K562 (cell line): ENCODE data around the gene SHISA6. TPM values are rescaled to one million over a fixed set of nuclear protein-coding genes. Genes with fewer than 3 reads are reported as not detected.

Experiments used
- ATAC-seq: fragments of 200-7000 bp; cut with Tn5 transposase; 3 replicates; pipeline ENCODE4 v1.9.1; 2020; ENCODE audit warnings: moderate library complexity
- BruUV-seq: library from RNA; stranded (reverse); fragments of 400-500 nt; replicated peaks from 2 replicates; lab custom pipeline; 2021; lab: Mats Ljungman, UMichigan
- CTCF ChIA-PET: fragments of 300-600 bp; formaldehyde crosslinking; extraction: SDS; loops from one replicate; lab custom pipeline; 2021; ENCODE audit warnings: low intra/inter-chr PET ratio; lab: Yijun Ruan, JAX
- POLR2A ChIA-PET: fragments of 300-600, 350-650 bp; sonication (Branson Sonifier 250); formaldehyde crosslinking; extraction: SDS; loops from one replicate; lab custom pipeline; 2021; ENCODE audit warnings: antibody characterized with exemption, inconsistent platforms; lab: Yijun Ruan, JAX
- DNase-seq, 4 experiments: peaks; one replicate each; pipeline versions ENCODE4 v3.0.0 to v3.0.0-alpha.2; 2011 to 2018; ENCODE audit warnings: low spot score in 3 of 4, mixed read lengths in 3 of 4; ENCODE audit errors: extremely low read depth in 1 of 4
- FAIRE-seq: peaks from 2 replicates; lab custom pipeline; 2011; peaks lifted over from hg19 to GRCh38; lab: Jason Lieb, UNC
- H2AFZ ChIP-seq: 2 replicates; pipeline ENCODE4 v1.6.0; 2011; ENCODE audit warnings: low read depth, low read length, control low read depth, inconsistent platforms
- H3K27ac ChIP-seq: fragments of 200-600 bp; 3 replicates; pipeline ENCODE4 v1.8.0; 2011; ENCODE audit warnings: low read depth, mild to moderate bottlenecking, control low read depth, inconsistent platforms, low read length, moderate library complexity, mixed read lengths; ENCODE audit errors: extremely low read depth
- H3K27me3 ChIP-seq, 2 experiments: fragments of 300-600 bp in 1 of 2; 2 replicates in 1 of 2; 3 replicates in 1 of 2; pipeline versions ENCODE4 v1.6.0 to v1.8.0; 2011; ENCODE audit warnings: inconsistent platforms in 2 of 2, low read length in 2 of 2, mild to moderate bottlenecking in 1 of 2, mixed read lengths in 1 of 2, moderate library complexity in 1 of 2; ENCODE audit not compliant: control insufficient read depth in 2 of 2, insufficient read depth in 2 of 2
- H3K36me3 ChIP-seq: fragments of 300-600 bp; 3 replicates; pipeline ENCODE4 v1.8.0; 2011; ENCODE audit warnings: mild to moderate bottlenecking, low read length, inconsistent platforms; ENCODE audit not compliant: control insufficient read depth, insufficient read depth
- H3K4me1 ChIP-seq, 2 experiments: fragments of 200-600 bp in 1 of 2; replicated peaks in 1 of 2; 2 replicates in 1 of 2; 3 replicates in 1 of 2; pipeline versions ENCODE4 v1.5.1 to v1.8.0; 2011; ENCODE audit warnings: inconsistent platforms in 2 of 2, low read length in 2 of 2, mild to moderate bottlenecking in 1 of 2, mixed read lengths in 1 of 2, moderate library complexity in 1 of 2; ENCODE audit not compliant: control insufficient read depth in 2 of 2, insufficient read depth in 2 of 2
- H3K4me2 ChIP-seq: 2 replicates; pipeline ENCODE4 v1.6.1; 2011; ENCODE audit warnings: low read length, control low read depth, inconsistent platforms, mixed read lengths; ENCODE audit not compliant: insufficient read depth
- H3K4me3 ChIP-seq: fragments of 200-600 bp; sonication (generic), shearing (Covaris generic); 2 replicates; pipeline ENCODE4 v1.5.1; 2016; ENCODE audit warnings: control low read depth, inconsistent platforms
- H3K79me2 ChIP-seq: fragments of 200-600 bp; 3 replicates; pipeline ENCODE4 v1.8.0; 2011; ENCODE audit warnings: low read length, inconsistent platforms; ENCODE audit not compliant: control insufficient read depth, insufficient read depth
- H3K9ac ChIP-seq, 2 experiments: 2 replicates each; pipeline versions ENCODE4 v1.6.0 to v1.6.1; 2011; ENCODE audit warnings: low read depth in 2 of 2, low read length in 2 of 2, control low read depth in 1 of 2, inconsistent platforms in 1 of 2, mild to moderate bottlenecking in 1 of 2, mixed read lengths in 1 of 2; ENCODE audit not compliant: insufficient read depth in 1 of 2
- H3K9me1 ChIP-seq: one replicate; pipeline ENCODE4 v1.6.0; 2011; ENCODE audit warnings: inconsistent platforms, mild to moderate bottlenecking, low read length, moderate library complexity; ENCODE audit not compliant: control insufficient read depth, insufficient read depth
- H3K9me3 ChIP-seq: replicated peaks from 2 replicates; pipeline ENCODE4 v1.5.1; 2011; ENCODE audit warnings: low read depth, low read length, inconsistent platforms; ENCODE audit not compliant: control insufficient read depth, insufficient read depth
- H4K20me1 ChIP-seq: replicated peaks from 2 replicates; pipeline ENCODE4 v1.6.1; 2011; ENCODE audit warnings: low read length, inconsistent platforms, mixed read lengths; ENCODE audit not compliant: control insufficient read depth, insufficient read depth
- CREB1 ChIP-seq, 2 experiments: sonication (generic) in 1 of 2; formaldehyde crosslinking in 1 of 2; IDR thresholded peaks; 2 replicates each; pipeline versions ENCODE4 v1.6.1 to v1.8.0; 2012 to 2022; ENCODE audit warnings: inconsistent platforms in 1 of 2, mild to moderate bottlenecking in 1 of 2, missing genetic modification reagents in 1 of 2, moderate library complexity in 1 of 2
- MAZ ChIP-seq, 2 experiments: fragments of 450-650 bp in 1 of 2; sonication (generic) in 1 of 2; formaldehyde crosslinking; IDR thresholded peaks in 1 of 2; conservative IDR thresholded peaks in 1 of 2; 2 replicates each; pipeline versions ENCODE4 v1.4.0 to v1.5.0; 2020; ENCODE audit warnings: mild to moderate bottlenecking in 1 of 2, missing genetic modification reagents in 1 of 2
- RBM15 ChIP-seq: fragments of 200-400 bp; formaldehyde crosslinking; IDR thresholded peaks from 2 replicates; pipeline ENCODE4 v1.6.1; 2018; ENCODE audit warnings: mild to moderate bottlenecking, low read length, moderate library complexity; ENCODE audit not compliant: insufficient read depth
- RCOR1 ChIP-seq, 2 experiments: IDR thresholded peaks; 2 replicates each; pipeline ENCODE4 v1.6.1; 2012; ENCODE audit warnings: low read depth in 2 of 2, low read length in 2 of 2, borderline replicate concordance in 1 of 2, improper control_type of control experiment in 1 of 2
- SMAD3 ChIP-seq: fragments of 450-650 bp; formaldehyde crosslinking; conservative IDR thresholded peaks from 2 replicates; pipeline ENCODE4 v1.4.0; 2020; ENCODE audit warnings: mild to moderate bottlenecking
- TCF7L2 ChIP-seq: fragments of 150-350 bp; IDR thresholded peaks from 2 replicates; pipeline ENCODE4 v1.6.1; 2016; ENCODE audit warnings: low read depth, mild to moderate bottlenecking, low read length, moderate library complexity
- ZNF324 ChIP-seq: fragments of 250-450 bp; sonication (Bioruptor Pico); IDR thresholded peaks from 2 replicates; pipeline ENCODE4 v1.4.0; 2020; ENCODE audit warnings: mild to moderate bottlenecking
- ZNF740 ChIP-seq, 3 experiments: fragments of 200-800 bp in 1 of 3; sonication (Bioruptor generic) in 1 of 3; sonication (generic) in 1 of 3; formaldehyde crosslinking in 1 of 3; IDR thresholded peaks; 2 replicates each; pipeline versions ENCODE4 v1.6.1 to v1.8.0; 2016 to 2022; ENCODE audit warnings: mild to moderate bottlenecking in 2 of 3, missing compliant biosample characterization in 2 of 3, missing genetic modification characterization in 2 of 3, missing genetic modification reagents in 1 of 3
- WGBS: fragments of 100-300 bp; shearing (Covaris generic); methylation state at CpG from one replicate; pipeline ENCODE4 v1.1.6; 2016; ENCODE audit warnings: low coverage, mixed read lengths; ENCODE audit not compliant: insufficient coverage; ENCODE audit errors: missing lambda C conversion rate; 5-methylcytosine and 5-hydroxymethylcytosine counted together
- in situ Hi-C: fragments of 300-500 bp; cut with MboI; formaldehyde crosslinking; loops from 4 replicates; pipeline ENCODE4 v1.15.0; 2018; ENCODE audit warnings: inconsistent platforms, mixed read lengths
- intact Hi-C: fragments of 100-400 bp; cut with micrococcal nuclease; formaldehyde crosslinking; loops from 2 replicates; pipeline ENCODE4 v1.14.2; 2022
- polyA plus RNA-seq, 8 experiments: library from polyadenylated mRNA; depleted of rRNA in 4 of 8; stranded (reverse) in 5 of 8; unstranded in 3 of 8; fragments of >200 nt; fragmentation: Nextera tagmentation in 2 of 8; fragmentation: Illumina TruSeq in 1 of 8; extraction: Ambion mirVana in 2 of 8; extraction: Trizol in 1 of 8; gene quantifications; 2 replicates each; pipeline versions ENCODE4 v1.2.1 to v1.2.3, GENCODE V29; 2011 to 2014; ENCODE audit warnings: inconsistent platforms in 1 of 8, missing spikeins in 1 of 8
- total RNA-seq, 7 experiments: library from RNA; depleted of rRNA in 6 of 7; stranded (reverse); fragments of >200 nt in 6 of 7; fragmentation: Illumina TruSeq in 2 of 7; extraction: Trizol in 2 of 7; gene quantifications; 2 replicates each; pipeline versions ENCODE4 v1.2.1 to v1.2.3, GENCODE V29; 2011 to 2021; ENCODE audit warnings: low replicate concordance in 1 of 7

Gene SHISA6
- total and polyA plus RNA-seq, 9 of the 15 experiments (the other 6 are each of a cell fraction or from before 2014, with no cell fraction given): not detected

GRCh38 chr17:11548398-11548797 is 307.4 kb downstream of the SHISA6 start:
- Histone ChIP-seq H3K4me1 (no peaks in the 10 kb centered on the region), H3K9ac (no peak overlapping the region), H3K9me1 (no peaks in the 10 kb centered on the region), H4K20me1 (no peaks in the 10 kb centered on the region), H3K27ac (no peak overlapping the region), H3K27me3 (no peaks in the 10 kb centered on the region), H2AFZ (no peak overlapping the region), H3K36me3 (no peaks in the 10 kb centered on the region), H3K4me3 (no peak overlapping the region), H3K4me2 (no peak overlapping the region), H3K79me2 (no peaks in the 10 kb centered on the region), H3K9me3 (no peaks in the 10 kb centered on the region)
- no peak for FAIRE-seq
- WGBS: 0% methylated on average over 2 of the region's 2 CpGs
- TF ChIP-seq RBM15: no peak
- TF ChIP-seq RCOR1 (IDR thresholded peaks at IDR 0.05; ENCODE audit: borderline replicate concordance in 1 of 2, low read depth in 2 of 2, low read length in 2 of 2): no peak
- TF ChIP-seq ZNF740 (CRISPR knock-in tag; IDR thresholded peaks at IDR 0.05): no peak
- no peak for TF ChIP-seq ZNF740 (tag; IDR thresholded peaks at IDR 0.05)
- no peak for TF ChIP-seq SMAD3 (CRISPR knock-in tag)
- no peak for TF ChIP-seq MAZ (CRISPR knock-in tag; conservative IDR thresholded peaks at IDR 0.05 in 1 of 2, IDR thresholded peaks at IDR 0.05 in 1 of 2)
- no peak for TF ChIP-seq CREB1 (IDR thresholded peaks at IDR 0.05)
- no peak for TF ChIP-seq CREB1 (CRISPR knock-in tag; IDR thresholded peaks at IDR 0.05)
- TF ChIP-seq TCF7L2: no peak
- TF ChIP-seq ZNF324 (CRISPR knock-in tag): no peak
- in situ Hi-C loops (no loop called here), intact Hi-C loops (no loop called here)
- no peak for DNase-seq
- ChIA-PET POLR2A (no interaction called here), CTCF (no interaction called here)
- ATAC-seq: no peak
- no TSS peak for BruUV-seq
